ENCODE data around the gene ANKZF1. TPM values are rescaled to one million over a fixed set of nuclear protein-coding genes. Genes with fewer than 3 reads are reported as not detected.
A peak's percentile ranks its signal among the peaks of the same experiment; 100 is the strongest.

The ANKZF1 gene
- total RNA-seq, 4 donors from 2014 or later = 20.4 to 34.1 (median 27.6) TPM

DNA sequence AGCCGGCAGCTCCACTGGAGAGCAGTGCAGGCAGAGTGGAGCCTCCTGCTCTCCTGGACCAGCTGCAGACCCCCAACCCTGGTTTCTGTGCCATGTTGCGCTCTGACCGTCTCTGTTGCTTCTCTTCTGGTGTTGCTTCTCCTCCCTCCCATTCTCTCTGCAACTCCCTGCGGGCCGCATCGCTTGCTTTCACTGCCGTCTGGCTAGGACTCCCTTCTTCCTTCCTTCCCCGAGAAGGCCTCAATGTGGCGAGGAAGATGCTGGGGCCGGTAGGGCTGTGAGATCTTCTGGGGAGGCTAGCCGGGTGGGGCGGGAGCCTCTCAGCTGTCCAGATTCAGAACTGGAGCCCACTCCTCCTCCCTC, 55.7 kb downstream of the ANKZF1 start:
- Histone ChIP-seq H3K9me3 (no peaks in the 10 kb centered on the region), H3K4me3 (no peak overlapping the region), H3K27me3 (no peaks in the 10 kb centered on the region), H3K36me3 (peaks cover 23 to 64% (median 61%) of the 10 kb centered on the region in 4 donors), H3K4me1 (peaks cover 16 to 70% (median 58%) of the 10 kb centered on the region in 4 donors), H3K27ac (replicated peaks in 1 of 4) (peak overlapping the region in 3 of 4 donors; percentile 43 to 59 (median 52))
- whole genome bisulfite sequencing = 88% methylated on average over 12 of the region's 12 CpGs
- no peak for TF ChIP-seq POLR2AphosphoS5 (IDR thresholded peaks at IDR 0.05)
- TF ChIP-seq, protein P1, sequence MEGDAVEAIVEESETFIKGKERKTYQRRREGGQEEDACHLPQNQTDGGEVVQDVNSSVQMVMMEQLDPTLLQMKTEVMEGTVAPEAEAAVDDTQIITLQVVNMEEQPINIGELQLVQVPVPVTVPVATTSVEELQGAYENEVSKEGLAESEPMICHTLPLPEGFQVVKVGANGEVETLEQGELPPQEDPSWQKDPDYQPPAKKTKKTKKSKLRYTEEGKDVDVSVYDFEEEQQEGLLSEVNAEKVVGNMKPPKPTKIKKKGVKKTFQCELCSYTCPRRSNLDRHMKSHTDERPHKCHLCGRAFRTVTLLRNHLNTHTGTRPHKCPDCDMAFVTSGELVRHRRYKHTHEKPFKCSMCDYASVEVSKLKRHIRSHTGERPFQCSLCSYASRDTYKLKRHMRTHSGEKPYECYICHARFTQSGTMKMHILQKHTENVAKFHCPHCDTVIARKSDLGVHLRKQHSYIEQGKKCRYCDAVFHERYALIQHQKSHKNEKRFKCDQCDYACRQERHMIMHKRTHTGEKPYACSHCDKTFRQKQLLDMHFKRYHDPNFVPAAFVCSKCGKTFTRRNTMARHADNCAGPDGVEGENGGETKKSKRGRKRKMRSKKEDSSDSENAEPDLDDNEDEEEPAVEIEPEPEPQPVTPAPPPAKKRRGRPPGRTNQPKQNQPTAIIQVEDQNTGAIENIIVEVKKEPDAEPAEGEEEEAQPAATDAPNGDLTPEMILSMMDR (IDR thresholded peaks at IDR 0.05) = no peak
- no peak for TF ChIP-seq EP300 (IDR thresholded peaks at IDR 0.05)
- no peak for TF ChIP-seq POLR2A (IDR thresholded peaks at IDR 0.05; ENCODE audit: low read depth)
- no peak for DNase-seq (ENCODE audit: extremely low spot score)
- intact Hi-C loops (cut with DNase I) = no loop called here

DNA sequence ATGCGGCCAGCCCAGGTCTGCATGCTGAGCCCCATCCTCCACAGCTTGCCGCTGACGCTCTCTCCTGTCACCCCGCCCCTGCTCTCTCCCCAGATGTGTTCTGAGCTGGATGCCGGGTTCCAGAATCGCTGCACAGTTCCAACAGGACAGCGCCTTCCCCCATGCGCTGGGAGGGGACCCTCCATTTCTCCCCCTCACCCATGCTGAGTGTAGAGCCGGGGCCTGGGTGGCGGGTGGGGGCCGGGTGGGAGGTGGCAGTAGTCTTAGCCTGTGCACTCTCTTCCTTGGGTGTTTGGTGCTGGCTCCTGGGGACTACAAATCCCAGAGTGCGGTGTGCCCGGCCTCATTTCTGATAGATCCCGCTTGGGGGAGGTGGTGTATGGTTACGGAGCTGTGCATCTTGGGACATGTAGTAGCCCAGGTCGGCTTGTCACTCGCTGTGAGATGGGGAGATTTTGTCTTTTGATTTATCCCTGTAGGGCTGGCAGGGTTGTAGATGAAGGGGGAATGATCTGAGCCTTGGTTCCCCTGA, 56.4 kb downstream of the ANKZF1 start:
- peaks cover 23 to 58% (median 56%) of the 10 kb centered on the region in 4 donors for H3K36me3 ChIP-seq

More for the DNA sequence above, 56.4 kb downstream of the ANKZF1 start:
- Histone ChIP-seq H3K27ac (replicated peaks in 1 of 4) (peak overlapping the region; percentile 38 to 59 (median 48)), H3K9me3 (no peaks in the 10 kb centered on the region), H3K4me1 (peaks cover 10 to 64% (median 52%) of the 10 kb centered on the region in 4 donors), H3K4me3 (no peak overlapping the region), H3K27me3 (no peaks in the 10 kb centered on the region)
- DNase-seq (ENCODE audit: extremely low spot score) = no peak
- WGBS = 59% methylated on average over 17 of the region's 17 CpGs
- intact Hi-C loops (cut with DNase I) = no loop called here
- TF ChIP-seq POLR2A (IDR thresholded peaks at IDR 0.05; ENCODE audit: low read depth) = no peak
- TF ChIP-seq, protein P1 (IDR thresholded peaks at IDR 0.05) = no peak
- TF ChIP-seq POLR2AphosphoS5 (IDR thresholded peaks at IDR 0.05) = no peak
- TF ChIP-seq EP300 (IDR thresholded peaks at IDR 0.05) = no peak

Other genes with a start within 250 kb of the ANKZF1 start
- gene FEV, start 244.6 kb upstream of the ANKZF1 start, total RNA-seq = not detected
- not detected for gene CRYBA2, start 236.4 kb upstream of the ANKZF1 start, total RNA-seq
- gene CFAP65, start 188.3 kb upstream of the ANKZF1 start, total RNA-seq = not detected
- not detected for gene IHH, start 168.9 kb upstream of the ANKZF1 start, total RNA-seq
- gene NHEJ1, start 69.0 kb upstream of the ANKZF1 start, total RNA-seq = 10 to 100 TPM; 15.1 to 24.4 (median 17.8) TPM
- gene SLC23A3, start 59.8 kb upstream of the ANKZF1 start, total RNA-seq = under 1 TPM; 0.23 to 0.58 (median 0.37) TPM
- 10 to 100 TPM; 41.9 to 98.0 (median 61.9) TPM for gene CNPPD1, start 52.9 kb upstream of the ANKZF1 start, total RNA-seq
- 10 to 100 TPM; 44.0 to 69.3 (median 56.3) TPM for gene RETREG2, start 51.5 kb upstream of the ANKZF1 start, total RNA-seq
- gene ZFAND2B, start 23.0 kb upstream of the ANKZF1 start, total RNA-seq = 10 to 100 TPM; 27.0 to 50.1 (median 36.9) TPM
- 10 to 100 TPM; 17.4 to 27.3 (median 19.6) TPM for gene ABCB6, start 10.8 kb upstream of the ANKZF1 start, total RNA-seq
- 10 to 100 TPM; 41.5 to 75.3 (median 56.2) TPM for gene ATG9A, start 170 bp upstream of the ANKZF1 start, total RNA-seq
- gene GLB1L, start 15.6 kb downstream of the ANKZF1 start, total RNA-seq = 1 to 10 TPM; 3.3 to 6.4 (median 5.6) TPM
- gene STK16, start 15.7 kb downstream of the ANKZF1 start, total RNA-seq = 10 to 100 TPM; 12.8 to 21.6 (median 16.7) TPM
- gene TUBA4B, start 23.4 kb downstream of the ANKZF1 start, total RNA-seq = not detected
- gene TUBA4A, start 24.1 kb downstream of the ANKZF1 start, total RNA-seq = 100 to 1,000 TPM in 1 of 4 donors, 10 to 100 TPM in 3; 44.2 to 132 (median 74.4) TPM
- gene DNAJB2, start 49.6 kb downstream of the ANKZF1 start, total RNA-seq = 10 to 100 TPM; 33.3 to 84.8 (median 50.7) TPM
- 1 to 10 TPM; 2.1 to 6.6 (median 4.1) TPM for gene PTPRN, start 79.6 kb downstream of the ANKZF1 start, total RNA-seq
- not detected for gene RESP18, start 102.9 kb downstream of the ANKZF1 start, total RNA-seq
- 100 to 1,000 TPM in 1 of 4 donors, 10 to 100 TPM in 3; 44.9 to 102 (median 61.6) TPM for gene DNPEP, start 158.1 kb downstream of the ANKZF1 start, total RNA-seq
- over 10,000 TPM; 19,781 to 23,770 (median 22,752) TPM for gene DES, start 188.6 kb downstream of the ANKZF1 start, total RNA-seq
- gene SPEG, start 205.0 kb downstream of the ANKZF1 start, total RNA-seq = 100 to 1,000 TPM; 115 to 251 (median 180) TPM